ENCODE measurements around the gene KLHL40.
A peak's percentile ranks its signal among the peaks of the same experiment; 100 is the strongest.

Gene KLHL40

GRCh38 chr3:42690766-42691680 lies 5.7 kb downstream of the KLHL40 start:
- DNase-seq = peak; percentile 40 to 42 (median 42)

- DNase-seq = no peak
Observed at GRCh38 chr3:42691816-42692666, 6.7 kb downstream of the KLHL40 start.

GRCh38 chr3:42692667-42693529 lies 7.6 kb downstream of the KLHL40 start:
- DNase-seq = no peak

GRCh38 chr3:42693530-42693930 lies 8.2 kb downstream of the KLHL40 start:
- no peak for DNase-seq

- DNase-seq = no peak
Observed at GRCh38 chr3:42694366-42694765, 9.0 kb downstream of the KLHL40 start.

GRCh38 chr3:42696356-42697288 lies 11.3 kb downstream of the KLHL40 start:
- no peak for DNase-seq

GRCh38 chr3:42697289-42698051 lies 12.1 kb downstream of the KLHL40 start:
- DNase-seq = no peak

GRCh38 chr3:42698216-42698910 lies 13.0 kb downstream of the KLHL40 start:
- no peak for DNase-seq

GRCh38 chr3:42698911-42699230 lies 13.5 kb downstream of the KLHL40 start:
- DNase-seq = no peak

- no peak for DNase-seq
Observed at GRCh38 chr3:42699511-42699971, 14.2 kb downstream of the KLHL40 start.

GRCh38 chr3:42700366-42701288 lies 15.3 kb downstream of the KLHL40 start:
- DNase-seq = no peak

GRCh38 chr3:42701371-42702065 lies 16.2 kb downstream of the KLHL40 start:
- peak; percentile 62 to 85 (median 73) for DNase-seq

GRCh38 chr3:42702066-42702951 lies 17.0 kb downstream of the KLHL40 start, which contains the start of gene HHATL:
TSS of gene HHATL (minus strand) at chr3:42702798. CDS start at chr3:42700826, 1,972 bp downstream.
- no peak for DNase-seq

- no peak for DNase-seq
Observed at GRCh38 chr3:42702982-42703694, 17.8 kb downstream of the KLHL40 start.

- DNase-seq = no peak
Observed at GRCh38 chr3:42703695-42704025, 18.3 kb downstream of the KLHL40 start.

- no peak for DNase-seq
Observed at GRCh38 chr3:42704136-42704841, 19.0 kb downstream of the KLHL40 start.
